Osteoblast (primary cell): ENCODE data around the gene MMS19. TPM values are rescaled to one million over a fixed set of nuclear protein-coding genes. Genes with fewer than 3 reads are reported as not detected.

Experiments
- DNase-seq: peaks from one replicate; pipeline ENCODE4 v3.0.0; 2011; ENCODE audit warnings: low spot score, mixed read lengths; ENCODE audit not compliant: insufficient read length; ENCODE audit errors: missing footprints
- H2AFZ ChIP-seq: 2 replicates; pipeline ENCODE4 v1.6.0; 2011; ENCODE audit warnings: mild to moderate bottlenecking, low read length
- H3K27ac ChIP-seq: 2 replicates; pipeline ENCODE4 v1.5.1; 2011; ENCODE audit warnings: mild to moderate bottlenecking, low read depth, low read length, moderate library complexity
- H3K27me3 ChIP-seq: 2 replicates; pipeline ENCODE4 v1.6.0; 2012; ENCODE audit warnings: mild to moderate bottlenecking, control low read depth, inconsistent platforms, low read length, moderate library complexity; ENCODE audit not compliant: insufficient read depth
- H3K36me3 ChIP-seq: 2 replicates; pipeline ENCODE4 v1.5.1; 2011; ENCODE audit warnings: mild to moderate bottlenecking, low read length, control low read depth, moderate library complexity; ENCODE audit not compliant: insufficient read depth
- H3K4me1 ChIP-seq: 2 replicates; pipeline ENCODE4 v1.5.1; 2011; ENCODE audit warnings: mild to moderate bottlenecking, low read length, control low read depth, moderate library complexity; ENCODE audit not compliant: insufficient read depth
- H3K4me2 ChIP-seq: 2 replicates; pipeline ENCODE4 v1.6.0; 2011; ENCODE audit warnings: mild to moderate bottlenecking, low read length; ENCODE audit not compliant: insufficient read depth
- H3K4me3 ChIP-seq: fragments of 200-600 bp; sonication (generic); 3 replicates; pipeline ENCODE4 v1.5.1; 2012; ENCODE audit warnings: mild to moderate bottlenecking, low read length, inconsistent platforms; ENCODE audit not compliant: insufficient read depth
- H3K79me2 ChIP-seq: 2 replicates; pipeline ENCODE4 v1.6.0; 2012; ENCODE audit warnings: mild to moderate bottlenecking, low read length, control low read depth, inconsistent platforms; ENCODE audit not compliant: insufficient read depth
- H3K9me3 ChIP-seq: 2 replicates; pipeline ENCODE4 v1.5.1; 2011; ENCODE audit warnings: low read depth, low read length, control low read depth
- H4K20me1 ChIP-seq: 2 replicates; pipeline ENCODE4 v1.6.0; 2012; ENCODE audit warnings: mild to moderate bottlenecking, low read length, control low read depth; ENCODE audit not compliant: insufficient read depth
- total RNA-seq: library from RNA; depleted of rRNA; stranded (reverse); fragments of >200 nt; gene quantifications from 2 replicates; pipeline ENCODE4 v1.2.3, GENCODE V29; 2012
- TF ChIP-seq, protein P1 (sequence below): IDR thresholded peaks from 2 replicates; pipeline ENCODE4 v1.5.1; 2011; ENCODE audit warnings: mild to moderate bottlenecking, low read depth, low read length, moderate library complexity; ENCODE audit errors: extremely low read depth

MMS19 gene
- total RNA-seq, 1 donor: 63.0 TPM

DNA sequence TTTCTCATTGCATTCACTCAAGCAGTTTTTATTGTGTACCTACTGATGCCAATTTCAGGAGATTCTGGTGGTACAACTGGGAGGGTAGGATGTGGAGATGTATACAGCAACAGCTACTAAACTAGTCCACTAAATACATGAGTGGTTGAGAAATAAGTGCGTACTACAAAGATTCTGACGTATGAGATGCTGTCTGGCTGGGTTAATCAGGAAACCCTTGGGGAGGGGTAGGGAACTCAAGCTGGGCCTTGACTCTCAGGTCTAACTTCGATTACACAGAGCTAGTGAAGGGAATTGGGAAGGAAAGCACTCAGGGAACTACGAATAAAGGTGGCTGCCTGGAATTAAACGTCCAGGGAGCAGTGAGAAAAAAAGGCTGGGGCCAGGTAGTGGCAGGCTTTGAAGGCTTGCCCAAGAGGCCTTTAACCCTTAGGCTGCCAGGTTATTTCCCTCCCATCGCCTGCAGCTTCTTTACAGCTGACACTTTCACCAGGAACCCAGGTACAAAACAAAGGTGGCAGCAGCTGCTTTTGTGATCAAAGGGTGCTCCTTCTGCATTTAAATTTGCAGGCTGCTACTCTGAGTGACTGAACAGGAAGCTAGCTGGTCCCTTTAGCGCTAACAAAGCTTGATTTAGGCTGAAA is 3.2 kb downstream of the MMS19 start:
- no peaks in the 10 kb centered on the region for H3K9me3 ChIP-seq
- peak; percentile 69 for DNase-seq
- TF ChIP-seq, protein P1, sequence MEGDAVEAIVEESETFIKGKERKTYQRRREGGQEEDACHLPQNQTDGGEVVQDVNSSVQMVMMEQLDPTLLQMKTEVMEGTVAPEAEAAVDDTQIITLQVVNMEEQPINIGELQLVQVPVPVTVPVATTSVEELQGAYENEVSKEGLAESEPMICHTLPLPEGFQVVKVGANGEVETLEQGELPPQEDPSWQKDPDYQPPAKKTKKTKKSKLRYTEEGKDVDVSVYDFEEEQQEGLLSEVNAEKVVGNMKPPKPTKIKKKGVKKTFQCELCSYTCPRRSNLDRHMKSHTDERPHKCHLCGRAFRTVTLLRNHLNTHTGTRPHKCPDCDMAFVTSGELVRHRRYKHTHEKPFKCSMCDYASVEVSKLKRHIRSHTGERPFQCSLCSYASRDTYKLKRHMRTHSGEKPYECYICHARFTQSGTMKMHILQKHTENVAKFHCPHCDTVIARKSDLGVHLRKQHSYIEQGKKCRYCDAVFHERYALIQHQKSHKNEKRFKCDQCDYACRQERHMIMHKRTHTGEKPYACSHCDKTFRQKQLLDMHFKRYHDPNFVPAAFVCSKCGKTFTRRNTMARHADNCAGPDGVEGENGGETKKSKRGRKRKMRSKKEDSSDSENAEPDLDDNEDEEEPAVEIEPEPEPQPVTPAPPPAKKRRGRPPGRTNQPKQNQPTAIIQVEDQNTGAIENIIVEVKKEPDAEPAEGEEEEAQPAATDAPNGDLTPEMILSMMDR: no peak
- no peaks in the 10 kb centered on the region for H3K36me3 ChIP-seq
- no peak overlapping the region for H2AFZ ChIP-seq
- no peaks in the 10 kb centered on the region for H3K27me3 ChIP-seq
- no peak overlapping the region for H3K4me3 ChIP-seq
- peaks cover 84% of the 10 kb centered on the region for H3K79me2 ChIP-seq
- H4K20me1 ChIP-seq: peaks cover 27% of the 10 kb centered on the region
- H3K27ac ChIP-seq: peak overlapping the region; percentile 32
- H3K4me2 ChIP-seq: peak overlapping the region; percentile 19
- H3K4me1 ChIP-seq: peaks cover 31% of the 10 kb centered on the region

DNA sequence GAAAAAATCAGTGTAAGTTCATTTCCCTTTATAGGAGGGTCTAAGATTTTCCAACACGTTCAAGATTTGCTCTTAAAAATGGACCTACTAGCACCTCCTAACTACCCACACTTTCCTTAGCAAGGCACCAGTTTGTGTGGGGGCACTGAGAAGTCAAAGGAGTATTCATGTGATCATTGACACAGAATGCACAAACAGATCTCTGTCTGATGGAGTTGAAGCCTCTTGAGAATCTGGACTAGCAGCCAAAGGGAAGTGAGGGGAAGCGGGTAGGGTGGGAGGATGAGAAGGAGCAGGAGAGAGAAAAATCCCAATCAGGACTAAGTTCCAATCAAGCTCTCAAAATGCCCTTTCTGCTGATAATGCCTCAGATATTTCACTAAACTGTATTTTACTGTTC is 4.1 kb downstream of the MMS19 start:
- no peaks in the 10 kb centered on the region for H3K9me3 ChIP-seq
- H4K20me1 ChIP-seq: peaks cover 29% of the 10 kb centered on the region
- no peak overlapping the region for H3K4me3 ChIP-seq
- H3K36me3 ChIP-seq: no peaks in the 10 kb centered on the region
- DNase-seq: no peak
- peaks cover 89% of the 10 kb centered on the region for H3K79me2 ChIP-seq
- H3K4me1 ChIP-seq: peaks cover 36% of the 10 kb centered on the region
- H3K27ac ChIP-seq: no peak overlapping the region
- H3K27me3 ChIP-seq: no peaks in the 10 kb centered on the region
- H2AFZ ChIP-seq: no peak overlapping the region
- no peak overlapping the region for H3K4me2 ChIP-seq
- TF ChIP-seq, protein P1: no peak

DNA sequence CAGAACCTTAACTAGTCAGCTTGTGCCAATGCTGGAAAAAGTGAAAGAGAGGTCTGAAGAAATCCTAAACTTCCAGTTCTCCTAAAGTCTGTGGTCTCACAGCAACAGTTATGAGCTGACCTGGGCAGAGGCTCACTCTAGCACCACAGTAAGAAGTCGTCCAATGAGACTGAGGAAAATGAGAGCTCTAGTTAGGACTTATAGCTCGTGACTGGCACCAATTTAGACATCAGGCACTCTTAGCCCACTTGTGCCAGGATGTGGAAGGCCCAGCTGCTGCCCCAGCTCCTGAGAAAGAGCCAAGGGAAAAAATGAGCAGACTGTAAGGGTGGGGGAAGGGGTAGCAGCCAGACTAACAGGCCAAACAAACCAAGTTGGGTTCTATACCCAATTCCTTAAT is 7.6 kb downstream of the MMS19 start:
- Histone ChIP-seq H2AFZ (no peak overlapping the region), H4K20me1 (peaks cover 37% of the 10 kb centered on the region), H3K27ac (peak overlapping the region; percentile 42), H3K36me3 (peaks cover 1% of the 10 kb centered on the region), H3K4me2 (no peak overlapping the region), H3K4me1 (peaks cover 25% of the 10 kb centered on the region), H3K27me3 (no peaks in the 10 kb centered on the region), H3K4me3 (no peak overlapping the region), H3K9me3 (no peaks in the 10 kb centered on the region), H3K79me2 (peaks cover 94% of the 10 kb centered on the region)
- TF ChIP-seq, protein P1: no peak
- DNase-seq: no peak

DNA sequence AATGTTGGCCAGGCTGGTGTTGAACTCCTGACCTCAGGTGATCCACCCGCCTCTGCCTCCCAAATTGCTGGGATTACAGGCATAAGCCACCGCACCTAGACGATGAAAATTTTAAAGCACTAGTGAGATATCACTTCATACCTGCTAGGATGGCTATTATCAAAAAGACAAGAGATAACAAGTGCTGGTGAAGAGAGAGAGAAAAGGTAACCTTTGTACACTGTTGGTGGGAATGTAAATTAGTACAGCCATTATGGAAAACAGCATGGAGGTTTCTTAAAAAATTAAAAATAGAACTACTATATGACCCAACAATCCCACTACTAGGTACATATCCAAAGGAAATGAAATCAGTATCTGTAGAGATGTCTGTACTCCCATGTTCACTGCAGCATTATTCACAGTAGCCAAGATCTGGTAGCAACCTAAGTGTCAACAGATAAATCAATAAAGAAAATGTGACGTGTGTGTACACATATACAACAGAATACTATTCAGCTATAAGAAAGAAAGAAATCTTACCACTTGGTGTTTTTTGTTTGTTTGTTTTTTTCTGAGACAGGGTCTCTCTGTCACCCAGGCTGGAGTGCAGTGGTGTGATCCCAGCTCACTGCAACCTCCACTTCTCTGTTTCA is 12.5 kb downstream of the MMS19 start:
- Histone ChIP-seq H3K4me3 (no peak overlapping the region), H3K4me2 (no peak overlapping the region), H3K27ac (no peak overlapping the region), H3K4me1 (peaks cover 13% of the 10 kb centered on the region), H3K36me3 (peaks cover 27% of the 10 kb centered on the region), H4K20me1 (peaks cover 24% of the 10 kb centered on the region), H3K79me2 (peaks cover 89% of the 10 kb centered on the region), H3K27me3 (no peaks in the 10 kb centered on the region), H2AFZ (no peak overlapping the region), H3K9me3 (no peaks in the 10 kb centered on the region)
- TF ChIP-seq, protein P1: no peak
- DNase-seq: no peak
